Effector memory CD8-positive, alpha-beta T cell (primary cell): Measurements from ENCODE around the gene TRIM63.

Experiments used
- ATAC-seq: fragments of 150-1000 bp; cut with Tn5 transposase; replicated peaks from 2 replicates; pipeline ENCODE4 v1.10.0; 2021; ENCODE audit warnings: mild to moderate bottlenecking, moderate library complexity
- DNase-seq, 3 experiments: peaks; one replicate each; pipeline ENCODE4 v3.0.0; 2021
- H3K27ac Mint-ChIP-seq, 2 donors: one replicate each; pipeline ENCODE4 v1.8.0; 2022; ENCODE audit warnings: mild to moderate bottlenecking in 2 of 2, mixed read lengths in 2 of 2, moderate library complexity in 2 of 2
- H3K27me3 Mint-ChIP-seq, 2 donors: one replicate each; pipeline ENCODE4 v1.8.0; 2022; ENCODE audit warnings: mixed read lengths in 2 of 2
- H3K36me3 Mint-ChIP-seq: one replicate; pipeline ENCODE4 v1.8.0; 2022; ENCODE audit warnings: mild to moderate bottlenecking, moderate library complexity, mixed read lengths; ENCODE audit not compliant: insufficient read depth
- H3K4me1 Mint-ChIP-seq, 2 donors: one replicate each; pipeline ENCODE4 v1.8.0; 2022; ENCODE audit warnings: low read depth in 2 of 2, mixed read lengths in 2 of 2
- H3K4me3 Mint-ChIP-seq, 2 donors: one replicate each; pipeline ENCODE4 v1.8.0; 2022; ENCODE audit warnings: mild to moderate bottlenecking in 2 of 2, mixed read lengths in 2 of 2, moderate library complexity in 2 of 2
- H3K9me3 Mint-ChIP-seq, 2 donors: one replicate each; pipeline ENCODE4 v1.8.0; 2022; ENCODE audit warnings: mixed read lengths in 2 of 2

Gene TRIM63

GRCh38 chr1:26032656-26033357 lies 34.6 kb downstream of the TRIM63 start:
- DNase-seq (no peak), ATAC-seq (no peak)
- H3K9me3 Mint-ChIP-seq, result no peaks in the 10 kb centered on the region
- no peak overlapping the region for H3K4me3 Mint-ChIP-seq
- no peak overlapping the region for H3K27ac Mint-ChIP-seq
- peaks cover 13 to 21% of the 10 kb centered on the region in 2 donors for H3K4me1 Mint-ChIP-seq
- H3K27me3 Mint-ChIP-seq, result peaks cover 9 to 49% of the 10 kb centered on the region in 2 donors
- peaks cover 14% of the 10 kb centered on the region for H3K36me3 Mint-ChIP-seq

- H3K27ac Mint-ChIP-seq, result no peak overlapping the region
- H3K36me3 Mint-ChIP-seq, result peaks cover 14% of the 10 kb centered on the region
These were observed 35.7 kb downstream of the TRIM63 start for GRCh38 chr1:26031611-26032220.

DNA sequence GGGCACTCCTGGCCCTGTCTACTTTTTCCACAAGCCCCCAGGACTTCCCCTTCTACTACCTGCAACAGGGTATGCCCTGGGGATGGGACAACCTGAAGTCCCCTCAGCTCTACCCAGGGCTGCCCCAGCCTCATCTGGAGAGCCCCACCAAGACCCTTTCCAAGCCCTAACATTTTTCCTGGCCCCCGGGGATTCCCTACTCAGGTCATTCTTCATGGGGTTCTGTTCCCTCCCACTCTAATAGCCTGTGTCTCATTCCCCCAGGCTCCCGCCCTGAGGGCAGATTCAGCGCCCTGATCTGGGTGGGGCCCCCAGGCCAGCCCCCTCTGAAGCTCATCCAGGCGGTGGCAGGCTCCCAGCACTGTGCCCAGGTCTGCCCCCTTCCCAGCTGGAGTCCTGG lies 36.2 kb downstream of the TRIM63 start:
- Mint-ChIP-seq H3K4me3 (no peak overlapping the region), H3K9me3 (no peaks in the 10 kb centered on the region), H3K4me1 (peaks cover 13 to 18% of the 10 kb centered on the region in 2 donors), H3K36me3 (peaks cover 14% of the 10 kb centered on the region), H3K27ac (no peak overlapping the region), H3K27me3 (peaks cover 9 to 45% of the 10 kb centered on the region in 2 donors)
- ATAC-seq (no peak), DNase-seq (no peak)

More at GRCh38 chr1:26031611-26032220, 35.7 kb downstream of the TRIM63 start:
- no peaks in the 10 kb centered on the region for H3K9me3 Mint-ChIP-seq
- no peak for DNase-seq
- no peak overlapping the region for H3K4me3 Mint-ChIP-seq
- ATAC-seq, result no peak
- peaks cover 9 to 49% of the 10 kb centered on the region in 2 donors for H3K27me3 Mint-ChIP-seq
- H3K4me1 Mint-ChIP-seq, result peaks cover 13 to 21% of the 10 kb centered on the region in 2 donors

DNA sequence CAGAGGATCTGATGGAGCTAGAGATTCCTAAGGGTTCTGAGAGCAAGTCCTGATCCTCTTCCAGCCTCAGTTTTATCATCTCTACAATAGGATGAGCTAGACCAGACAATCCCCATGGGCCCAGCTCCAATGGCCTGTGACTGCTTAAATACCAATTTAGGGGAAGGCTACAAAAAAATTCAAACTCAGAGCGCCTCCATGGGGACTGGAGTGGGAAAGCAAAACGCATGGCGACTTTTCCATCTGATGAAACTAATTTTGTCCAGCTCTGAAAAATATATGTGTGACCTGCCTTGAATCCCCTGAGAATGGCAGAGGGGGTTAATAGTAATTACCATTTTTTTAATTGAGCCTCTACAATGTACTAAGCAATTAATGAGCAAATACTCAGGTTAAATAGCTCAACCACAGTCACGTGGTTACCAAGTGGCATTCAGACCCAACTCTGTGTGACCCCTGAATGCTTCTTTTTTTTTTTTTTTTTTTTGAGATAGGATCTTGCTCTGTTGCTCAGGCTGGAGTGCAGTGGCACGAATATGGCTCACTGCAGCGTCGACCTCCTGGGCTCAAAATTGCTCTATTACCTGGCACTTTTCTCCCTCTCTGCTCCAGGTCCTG lies 37.5 kb downstream of the TRIM63 start:
- Mint-ChIP-seq H3K36me3 (peaks cover 5% of the 10 kb centered on the region), H3K4me3 (no peak overlapping the region), H3K27ac (no peak overlapping the region), H3K27me3 (peaks cover 9 to 40% of the 10 kb centered on the region in 2 donors), H3K4me1 (peaks cover 6 to 9% of the 10 kb centered on the region in 2 donors), H3K9me3 (no peaks in the 10 kb centered on the region)
- no peak for ATAC-seq
- no peak for DNase-seq

- Mint-ChIP-seq H3K36me3 (peaks cover 1% of the 10 kb centered on the region), H3K4me1 (peaks cover 0 to 2% of the 10 kb centered on the region in 2 donors), H3K4me3 (no peak overlapping the region), H3K27me3 (peaks cover 9 to 39% of the 10 kb centered on the region in 2 donors), H3K9me3 (no peaks in the 10 kb centered on the region), H3K27ac (no peak overlapping the region)
- ATAC-seq, result no peak
- DNase-seq, result no peak
These were observed 38.2 kb downstream of the TRIM63 start for GRCh38 chr1:26029054-26029863.

GRCh38 chr1:26028490-26028980 lies 38.9 kb downstream of the TRIM63 start:
- Mint-ChIP-seq H3K36me3 (no peaks in the 10 kb centered on the region), H3K4me1 (no peaks in the 10 kb centered on the region)

GRCh38 chr1:26027716-26028489 lies 39.5 kb downstream of the TRIM63 start:
- Mint-ChIP-seq H3K4me1 (no peaks in the 10 kb centered on the region), H3K36me3 (no peaks in the 10 kb centered on the region), H3K9me3 (no peaks in the 10 kb centered on the region), H3K4me3 (no peak overlapping the region), H3K27ac (no peak overlapping the region), H3K27me3 (peaks cover 9 to 34% of the 10 kb centered on the region in 2 donors)
- DNase-seq (no peak), ATAC-seq (no peak)

More at GRCh38 chr1:26028490-26028980, 38.9 kb downstream of the TRIM63 start:
- Mint-ChIP-seq H3K4me3 (no peak overlapping the region), H3K9me3 (no peaks in the 10 kb centered on the region), H3K27ac (no peak overlapping the region), H3K27me3 (peaks cover 9 to 34% of the 10 kb centered on the region in 2 donors)
- DNase-seq (no peak), ATAC-seq (no peak)

- Mint-ChIP-seq H3K27me3 (peaks cover 1 to 23% of the 10 kb centered on the region in 2 donors), H3K27ac (no peak overlapping the region), H3K36me3 (no peaks in the 10 kb centered on the region), H3K4me1 (no peaks in the 10 kb centered on the region), H3K9me3 (no peaks in the 10 kb centered on the region), H3K4me3 (no peak overlapping the region)
- ATAC-seq (no peak), DNase-seq (no peak)
These were observed 41.9 kb downstream of the TRIM63 start for GRCh38 chr1:26025517-26025916.

DNA sequence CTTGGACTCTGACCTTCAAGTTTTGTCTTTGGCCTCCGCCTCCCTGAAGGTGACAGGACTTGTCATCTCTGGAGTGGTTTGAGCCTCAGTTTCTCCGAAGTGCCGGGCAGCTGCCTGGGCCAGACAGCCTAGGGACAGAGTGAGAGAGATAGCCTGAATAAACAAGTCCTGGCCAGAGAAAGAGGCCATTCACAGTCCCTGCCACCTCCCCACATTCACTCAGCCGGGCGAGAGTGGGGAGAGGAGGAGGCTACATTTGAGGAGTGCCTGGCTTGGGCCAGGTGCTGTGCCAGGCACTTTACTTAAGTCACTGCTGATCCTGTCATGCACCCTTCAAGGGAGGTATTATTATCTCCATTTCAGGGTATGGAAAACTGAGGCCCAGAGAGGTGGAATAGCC lies 42.4 kb downstream of the TRIM63 start:
- H3K36me3 Mint-ChIP-seq, result no peaks in the 10 kb centered on the region
- peaks cover 0 to 22% of the 10 kb centered on the region in 2 donors for H3K27me3 Mint-ChIP-seq
- ATAC-seq (no peak), DNase-seq (no peak)
- peaks cover 0 to under 1% of the 10 kb centered on the region in 2 donors for H3K4me1 Mint-ChIP-seq
- H3K27ac Mint-ChIP-seq, result no peak overlapping the region
- H3K9me3 Mint-ChIP-seq, result no peaks in the 10 kb centered on the region
- H3K4me3 Mint-ChIP-seq, result no peak overlapping the region

DNA sequence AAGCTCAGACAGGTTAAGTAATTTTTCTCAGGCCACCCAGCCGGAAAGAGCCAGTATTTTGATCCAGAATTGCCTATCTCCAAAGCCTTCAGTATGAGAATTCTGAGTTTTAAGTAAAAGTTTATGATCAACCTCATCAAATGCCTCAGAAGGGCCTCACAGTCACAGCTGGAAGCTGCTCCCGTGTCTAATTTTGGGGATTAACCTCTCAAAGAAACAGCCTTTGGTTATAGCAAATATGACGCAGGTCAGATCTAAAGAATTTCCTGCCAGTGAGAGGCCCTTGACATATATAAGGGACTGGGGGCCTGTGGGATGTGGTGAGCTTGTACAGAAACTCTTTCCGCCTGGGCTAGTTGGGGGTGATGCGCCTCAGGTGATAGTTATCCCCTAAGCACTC lies 43.6 kb downstream of the TRIM63 start:
- Mint-ChIP-seq H3K9me3 (no peaks in the 10 kb centered on the region), H3K27me3 (peaks cover 0 to 18% of the 10 kb centered on the region in 2 donors), H3K27ac (no peak overlapping the region), H3K36me3 (no peaks in the 10 kb centered on the region), H3K4me1 (peaks cover 3% of the 10 kb centered on the region in 2 donors), H3K4me3 (no peak overlapping the region)
- ATAC-seq (no peak), DNase-seq (no peak)

DNA sequence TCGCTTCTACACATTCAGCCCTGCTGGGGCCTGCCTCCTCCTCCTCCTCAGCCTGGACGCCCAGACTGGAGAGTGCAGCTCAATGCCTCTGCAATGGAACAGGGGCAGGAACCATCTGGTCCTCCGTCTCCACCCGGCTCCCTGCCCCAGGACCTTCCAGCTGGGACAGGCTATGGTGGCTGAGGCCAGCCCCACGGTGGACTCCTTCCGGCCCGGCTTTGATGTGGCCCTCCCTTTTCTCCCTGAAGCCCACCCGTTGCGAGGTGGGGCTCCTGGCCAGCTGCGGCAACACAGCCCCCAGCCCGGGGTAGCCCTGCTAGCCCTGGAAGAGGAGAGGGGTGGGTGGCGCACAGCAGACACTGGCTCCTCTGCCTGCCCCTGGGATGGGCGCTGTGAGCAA lies 44.4 kb downstream of the TRIM63 start:
- H3K4me3 Mint-ChIP-seq, result no peak overlapping the region
- H3K36me3 Mint-ChIP-seq, result no peaks in the 10 kb centered on the region
- H3K27me3 Mint-ChIP-seq, result peaks cover 0 to 13% of the 10 kb centered on the region in 2 donors
- DNase-seq, result no peak
- H3K9me3 Mint-ChIP-seq, result no peaks in the 10 kb centered on the region
- H3K27ac Mint-ChIP-seq, result no peak overlapping the region
- ATAC-seq, result no peak
- H3K4me1 Mint-ChIP-seq, result peaks cover 3% of the 10 kb centered on the region in 2 donors

DNA sequence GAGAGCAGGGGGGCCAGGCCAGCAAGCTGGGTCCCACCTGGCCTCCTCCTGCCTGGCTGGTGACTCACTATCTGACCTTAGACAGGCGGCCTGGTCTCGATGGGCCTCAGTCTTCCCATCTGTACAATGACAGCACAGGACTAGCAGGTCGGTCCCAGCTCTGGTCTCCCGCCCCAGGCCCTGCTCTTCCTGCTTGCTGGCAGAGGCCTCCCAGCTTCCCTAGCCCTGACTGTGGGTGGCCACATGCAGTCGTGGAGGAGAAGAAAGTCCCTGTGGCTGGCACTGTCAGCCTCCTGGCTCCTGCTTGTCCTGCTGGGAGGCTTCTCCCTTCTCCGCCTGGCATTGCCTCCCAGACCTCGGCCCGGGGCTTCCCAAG lies 45.0 kb downstream of the TRIM63 start:
- DNase-seq, result no peak
- no peak overlapping the region for H3K4me3 Mint-ChIP-seq
- peaks cover 3% of the 10 kb centered on the region in 2 donors for H3K4me1 Mint-ChIP-seq
- H3K27ac Mint-ChIP-seq, result no peak overlapping the region
- H3K27me3 Mint-ChIP-seq, result peaks cover 0 to 13% of the 10 kb centered on the region in 2 donors
- H3K36me3 Mint-ChIP-seq, result no peaks in the 10 kb centered on the region
- ATAC-seq, result no peak
- no peaks in the 10 kb centered on the region for H3K9me3 Mint-ChIP-seq
